Calu3 (cell line): ENCODE measurements around the gene HCN1. TPM values are rescaled to one million over a fixed set of nuclear protein-coding genes. Genes with fewer than 3 reads are reported as not detected.

Source experiments
- BruUV-seq: library from RNA; stranded (reverse); fragments of 400-500 nt; replicated peaks from 2 replicates; lab custom pipeline; 2021; lab: Mats Ljungman, UMichigan
- CTCF ChIA-PET: fragments of 300-600 bp; sonication (Branson Sonifier 250); formaldehyde crosslinking; loops from one replicate; lab custom pipeline; 2022; ENCODE audit warnings: antibody characterized with exemption; lab: Charles Lee
- DNase-seq: peaks from one replicate; pipeline ENCODE4 v3.0.0; 2022
- H3K27ac Mint-ChIP-seq: one replicate; pipeline ENCODE4 v1.8.0; 2022; ENCODE audit warnings: mixed read lengths; ENCODE audit not compliant: unreplicated experiment
- H3K27me3 Mint-ChIP-seq: one replicate; pipeline ENCODE4 v1.8.0; 2022; ENCODE audit warnings: mixed read lengths; ENCODE audit not compliant: unreplicated experiment
- H3K36me3 Mint-ChIP-seq: one replicate; pipeline ENCODE4 v1.8.0; 2022; ENCODE audit warnings: mild to moderate bottlenecking, moderate library complexity, mixed read lengths; ENCODE audit not compliant: insufficient read depth, unreplicated experiment
- H3K4me1 Mint-ChIP-seq: one replicate; pipeline ENCODE4 v1.8.0; 2022; ENCODE audit warnings: mild to moderate bottlenecking, low read depth, mixed read lengths; ENCODE audit not compliant: unreplicated experiment
- H3K4me3 Mint-ChIP-seq: one replicate; pipeline ENCODE4 v1.8.0; 2022; ENCODE audit warnings: mild to moderate bottlenecking, low read depth, moderate library complexity, mixed read lengths; ENCODE audit not compliant: unreplicated experiment
- H3K9me3 Mint-ChIP-seq: one replicate; pipeline ENCODE4 v1.8.0; 2022; ENCODE audit warnings: low read depth, mixed read lengths; ENCODE audit not compliant: unreplicated experiment
- CTCF ChIP-seq: fragments of 200-600 bp; IDR thresholded peaks from one replicate; pipeline ENCODE4 v1.8.0; 2022; ENCODE audit warnings: antibody characterized with exemption; ENCODE audit not compliant: unreplicated experiment
- intact Hi-C: fragments of 100-400 bp; cut with micrococcal nuclease; formaldehyde crosslinking; loops from one replicate; pipeline ENCODE4 v1.10.0; 2022; ENCODE audit not compliant: unreplicated experiment
- total RNA-seq: library from RNA; stranded (reverse); gene quantifications from 2 replicates; pipeline ENCODE4 v1.2.3, GENCODE V29; 2022

Gene HCN1
- total RNA-seq, 1 experiment from 2014 or later: not detected

GRCh38 chr5:45277860-45278259, 418.3 kb downstream of the HCN1 start:
- H3K27ac Mint-ChIP-seq: no peak overlapping the region
- DNase-seq: no peak
- H3K9me3 Mint-ChIP-seq: peaks cover 3% of the 10 kb centered on the region
- no peaks in the 10 kb centered on the region for H3K27me3 Mint-ChIP-seq
- no peak overlapping the region for H3K4me3 Mint-ChIP-seq
- CTCF ChIA-PET: no interaction called here
- no peaks in the 10 kb centered on the region for H3K36me3 Mint-ChIP-seq
- peaks cover 21% of the 10 kb centered on the region for H3K4me1 Mint-ChIP-seq
- intact Hi-C loops: no loop called here
- no peak for TF ChIP-seq CTCF
- BruUV-seq: no TSS peak

- intact Hi-C loops: no loop called here
- TF ChIP-seq CTCF: no peak
- peaks cover 21% of the 10 kb centered on the region for H3K4me1 Mint-ChIP-seq
- H3K36me3 Mint-ChIP-seq: no peaks in the 10 kb centered on the region
- no peak overlapping the region for H3K4me3 Mint-ChIP-seq
- peaks cover 6% of the 10 kb centered on the region for H3K9me3 Mint-ChIP-seq
- no peaks in the 10 kb centered on the region for H3K27me3 Mint-ChIP-seq
- DNase-seq: no peak
- BruUV-seq: no TSS peak
- peak overlapping the region; percentile 21 for H3K27ac Mint-ChIP-seq
- CTCF ChIA-PET: no interaction called here
Measured at GRCh38 chr5:45274241-45274640, 421.9 kb downstream of the HCN1 start.

- CTCF ChIA-PET: no interaction called here
- intact Hi-C loops: no loop called here
- BruUV-seq: no TSS peak
Measured at GRCh38 chr5:45271626-45272025, 424.6 kb downstream of the HCN1 start.

GRCh38 chr5:45264447-45264846, 431.7 kb downstream of the HCN1 start:
- H3K27ac Mint-ChIP-seq: no peak overlapping the region
- intact Hi-C loops: no loop called here
- TF ChIP-seq CTCF: no peak
- CTCF ChIA-PET: no interaction called here
- DNase-seq: no peak
- no TSS peak for BruUV-seq
- H3K4me1 Mint-ChIP-seq: no peaks in the 10 kb centered on the region
- H3K9me3 Mint-ChIP-seq: peaks cover 8% of the 10 kb centered on the region
- H3K27me3 Mint-ChIP-seq: no peaks in the 10 kb centered on the region
- no peaks in the 10 kb centered on the region for H3K36me3 Mint-ChIP-seq
- no peak overlapping the region for H3K4me3 Mint-ChIP-seq

More at GRCh38 chr5:45271626-45272025, 424.6 kb downstream of the HCN1 start:
- Mint-ChIP-seq H3K36me3 (no peaks in the 10 kb centered on the region), H3K4me1 (peaks cover 13% of the 10 kb centered on the region), H3K27ac (no peak overlapping the region), H3K9me3 (peaks cover 4% of the 10 kb centered on the region), H3K27me3 (no peaks in the 10 kb centered on the region), H3K4me3 (no peak overlapping the region)
- DNase-seq: no peak
- TF ChIP-seq CTCF: no peak
